Stimulated activated CD8-positive, alpha-beta memory T cell treated with anti-CD3 and anti-CD28 coated beads, Interleukin-7, amount 100 ng/mL, for 1 hour (primary cell): ENCODE results near the gene NXPE1.

ENCODE experiments used
- DNase-seq, 2 donors: peaks; one replicate each; pipeline ENCODE4 v3.0.0-alpha.2; 2020; ENCODE audit warnings: low read depth in 2 of 2

Gene NXPE1

GRCh38 chr11:114562166-114562916 is 2.7 kb upstream of the NXPE1 start:
- no peak for DNase-seq

DNA sequence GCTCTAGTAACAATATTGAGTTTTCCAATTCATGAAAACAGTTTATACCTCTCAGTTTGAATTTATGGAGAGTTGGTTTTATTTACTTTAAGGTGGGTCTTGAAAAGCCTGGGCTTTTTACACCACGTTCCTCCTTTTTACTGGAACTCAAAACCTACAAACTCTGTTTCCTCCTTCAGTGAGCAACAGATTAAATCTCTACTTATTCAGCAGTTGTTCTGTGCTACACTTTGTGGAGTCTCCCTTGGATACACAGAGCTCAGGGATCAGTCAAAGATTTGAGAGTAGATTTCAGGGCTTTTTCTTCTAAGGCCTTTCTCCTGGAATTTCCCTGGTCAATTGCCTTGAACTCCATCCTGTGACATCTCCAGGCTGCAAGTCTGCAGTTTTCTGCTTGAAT is 3.5 kb downstream of the NXPE1 start:
- DNase-seq = no peak

DNA sequence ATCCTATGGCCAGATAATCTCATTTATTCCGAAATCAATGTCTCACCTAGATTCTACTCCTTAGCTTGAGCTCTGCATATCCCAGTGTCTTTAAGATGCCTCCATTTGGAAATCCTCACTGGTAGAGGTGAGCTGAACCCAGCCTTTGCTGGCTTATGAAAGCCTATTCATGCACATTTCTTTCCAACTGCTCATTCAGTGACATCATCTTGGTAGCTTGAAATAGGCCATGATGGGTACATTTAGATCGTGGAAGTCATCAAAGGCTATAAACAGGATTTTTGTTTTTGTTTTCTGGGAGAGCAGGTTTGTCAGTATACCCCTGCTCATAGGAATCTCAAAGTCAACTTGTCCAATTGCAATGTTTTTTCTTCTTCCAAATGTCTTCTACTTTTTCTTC is 6.0 kb downstream of the NXPE1 start:
- no peak for DNase-seq

DNA sequence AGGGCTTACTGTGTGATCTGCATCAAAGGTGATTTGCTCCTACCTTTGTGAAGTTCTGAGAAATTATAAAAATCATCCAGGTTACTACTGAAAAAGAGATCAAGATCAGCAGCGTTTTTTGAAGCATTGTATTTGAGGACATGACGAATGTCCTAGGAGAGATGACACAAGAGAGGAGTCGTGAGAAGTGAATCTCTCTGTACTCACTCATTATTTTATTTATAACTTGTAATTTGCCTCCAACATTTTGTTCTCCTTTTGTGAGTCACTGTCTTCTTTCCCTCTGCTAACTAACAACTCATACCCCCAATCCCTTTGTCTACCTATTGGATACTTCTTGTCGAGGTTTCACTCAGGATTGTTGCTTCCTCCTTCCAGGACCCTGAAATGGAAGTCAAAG is 8.6 kb downstream of the NXPE1 start:
- no peak for DNase-seq

- no peak for DNase-seq
Measured at GRCh38 chr11:114525682-114526081, 34.0 kb downstream of the NXPE1 start.

DNA sequence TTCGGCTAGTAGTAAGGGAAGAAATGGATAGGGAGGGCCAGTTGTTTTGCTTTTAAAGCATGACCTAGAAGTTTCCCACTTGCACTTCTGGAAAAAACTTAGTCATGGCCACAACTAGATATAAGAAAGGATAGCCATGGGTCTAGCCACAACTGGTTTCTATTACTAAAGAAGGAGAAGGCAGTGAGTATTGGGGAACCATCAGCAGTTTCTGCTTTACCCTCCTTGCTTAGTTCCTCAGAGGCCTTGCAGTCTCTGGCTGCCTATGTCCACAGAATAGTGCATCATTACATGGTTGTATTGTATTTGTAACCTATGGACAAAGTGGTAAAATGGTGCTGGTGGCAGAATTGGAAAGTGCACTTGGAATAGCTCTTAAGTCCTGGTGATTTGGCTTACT is 35.6 kb downstream of the NXPE1 start:
- no peak for DNase-seq

- DNase-seq = no peak
Measured at GRCh38 chr11:114522818-114523217, 36.9 kb downstream of the NXPE1 start.

- no peak for DNase-seq
Measured at GRCh38 chr11:114511538-114511937, 48.1 kb downstream of the NXPE1 start.

DNA sequence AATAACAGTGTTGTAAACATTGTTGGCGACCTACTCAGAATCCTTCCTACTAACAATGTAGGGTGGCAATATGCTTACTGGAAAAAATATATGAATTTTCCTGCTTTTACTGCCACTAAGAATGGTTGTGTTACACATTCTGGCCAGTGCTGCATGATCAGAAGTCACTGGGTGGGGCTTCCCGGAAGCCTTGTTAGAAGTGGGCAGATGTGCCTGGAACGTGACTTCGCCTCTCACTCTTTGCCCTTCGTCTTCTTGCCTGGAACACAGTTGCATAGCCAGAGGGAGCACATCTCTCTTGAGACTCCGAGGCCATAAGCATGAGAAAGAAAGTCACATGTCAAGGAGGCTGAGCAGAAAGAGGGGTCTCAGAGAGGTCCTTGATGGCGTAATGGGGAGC is 48.6 kb downstream of the NXPE1 start:
- DNase-seq = no peak

- no peak for DNase-seq
Measured at GRCh38 chr11:114501901-114502300, 57.8 kb downstream of the NXPE1 start.

GRCh38 chr11:114499756-114500155 is 59.9 kb downstream of the NXPE1 start:
- DNase-seq = no peak

DNA sequence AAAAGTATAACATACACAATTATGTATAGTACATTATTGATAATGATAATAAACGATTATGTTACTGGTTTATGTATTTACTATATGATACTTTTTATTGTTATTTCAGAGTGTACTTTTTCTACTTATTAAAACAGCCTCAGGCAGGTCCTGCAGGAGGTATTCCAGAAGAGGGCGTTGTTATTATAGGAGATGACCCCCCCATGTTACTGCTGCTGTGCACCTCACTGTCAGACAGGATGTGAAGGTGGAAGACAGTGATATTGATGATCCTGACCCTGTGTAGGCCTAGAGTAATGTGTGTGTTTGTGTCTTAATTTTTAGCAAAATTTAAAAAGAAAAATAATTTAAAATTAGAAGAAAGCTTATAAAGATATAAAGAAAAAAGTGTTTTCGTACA is 62.8 kb downstream of the NXPE1 start:
- DNase-seq = no peak

GRCh38 chr11:114483929-114484328 is 75.8 kb downstream of the NXPE1 start:
- DNase-seq = no peak

DNA sequence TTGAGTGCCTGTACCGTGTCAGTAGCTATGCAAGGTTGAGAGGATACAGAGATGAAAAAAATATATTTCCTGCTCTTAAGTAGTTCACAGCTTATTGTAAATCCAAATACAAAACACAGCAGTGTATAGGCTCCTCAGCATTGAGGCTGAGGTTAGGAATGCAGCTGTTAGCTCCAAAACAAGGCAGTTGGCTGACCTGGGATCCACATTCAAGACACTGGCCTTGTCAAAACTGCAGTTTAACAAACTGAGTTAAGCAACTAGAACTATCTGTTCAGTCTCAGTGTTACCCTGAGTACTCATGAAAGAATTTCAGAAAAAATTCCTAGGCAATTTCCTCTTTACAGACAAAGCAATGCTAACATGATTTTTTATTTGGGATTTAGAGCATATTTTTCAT is 77.6 kb downstream of the NXPE1 start:
- no peak for DNase-seq

DNA sequence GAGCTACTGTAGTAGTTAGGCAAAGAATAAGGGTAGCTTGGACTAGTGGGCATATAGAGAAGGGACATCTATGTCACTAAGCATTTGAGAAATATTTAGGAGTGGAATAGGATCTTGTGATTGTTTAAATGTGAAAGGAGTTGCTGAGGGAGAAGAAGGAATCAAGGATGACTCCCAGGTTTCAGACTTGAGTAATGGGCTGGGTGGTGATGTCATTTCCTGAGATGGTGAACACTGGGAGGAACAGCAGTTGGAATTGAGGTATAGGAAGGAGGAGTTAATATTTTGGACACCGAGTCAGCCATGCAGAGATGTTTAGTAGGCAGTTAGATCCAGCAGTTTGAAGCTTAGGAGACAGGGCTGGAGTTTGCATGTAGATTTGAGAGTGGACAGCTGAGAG is 80.3 kb downstream of the NXPE1 start:
- no peak for DNase-seq

GRCh38 chr11:114478768-114479167 is 80.9 kb downstream of the NXPE1 start:
- no peak for DNase-seq

- DNase-seq = no peak
Measured at GRCh38 chr11:114478001-114478410, 81.7 kb downstream of the NXPE1 start.

DNA sequence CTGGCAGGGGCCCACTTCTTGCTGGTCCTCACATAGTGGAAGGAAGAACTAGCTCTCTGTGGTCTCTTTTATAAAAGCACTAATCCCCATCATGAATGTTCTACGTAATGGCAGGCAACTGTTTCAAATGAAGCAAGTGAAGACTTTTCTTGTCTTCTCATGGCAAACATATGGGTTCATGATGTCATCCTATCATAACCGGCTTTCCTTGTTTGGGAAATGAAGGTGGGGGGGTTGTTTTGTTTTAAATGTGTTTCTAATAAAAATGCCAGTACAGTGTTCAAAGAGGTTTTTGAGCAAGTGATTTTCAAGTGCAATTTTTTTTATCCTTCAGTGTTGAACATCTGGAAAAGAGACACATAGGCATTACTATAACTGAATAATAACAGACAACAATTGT is 87.0 kb downstream of the NXPE1 start:
- DNase-seq = no peak
